Colon (tissue), 2 donors: ENCODE data around the gene GDF2.

Experiments used
- FAIRE-seq: peaks from 2 replicates; lab custom pipeline; 2012; peaks lifted over from hg19 to GRCh38; lab: Jason Lieb, UNC
- donor health status: control.
- donor health status: control.

The GDF2 gene

GRCh38 chr10:47311932-47312662, 10.2 kb upstream of the GDF2 start:
- FAIRE-seq: no peak

GRCh38 chr10:47312663-47312995, 9.6 kb upstream of the GDF2 start:
- no peak for FAIRE-seq

GRCh38 chr10:47314416-47314970, 7.8 kb upstream of the GDF2 start:
- FAIRE-seq: no peak

GRCh38 chr10:47315421-47315820, 6.8 kb upstream of the GDF2 start:
- no peak for FAIRE-seq

- no peak for FAIRE-seq
These were observed 6.1 kb upstream of the GDF2 start for GRCh38 chr10:47316131-47316530.

GRCh38 chr10:47317251-47317650, 5.0 kb upstream of the GDF2 start:
- FAIRE-seq: no peak

GRCh38 chr10:47318706-47319105, 3.5 kb upstream of the GDF2 start:
- no peak for FAIRE-seq

- no peak for FAIRE-seq
These were observed 2.5 kb upstream of the GDF2 start for GRCh38 chr10:47319784-47320183.

GRCh38 chr10:47320812-47321211, 1.4 kb upstream of the GDF2 start:
- no peak for FAIRE-seq

- no peak for FAIRE-seq
These were observed 596 bp upstream of the GDF2 start for GRCh38 chr10:47321521-47322195.

- FAIRE-seq: no peak
These were observed 833 bp downstream of the GDF2 start for GRCh38 chr10:47323087-47323486.

GRCh38 chr10:47323636-47324296, 1.5 kb downstream of the GDF2 start:
- FAIRE-seq: no peak

- FAIRE-seq: no peak
These were observed 3.3 kb downstream of the GDF2 start for GRCh38 chr10:47325303-47326291.

GRCh38 chr10:47326306-47326926, 4.2 kb downstream of the GDF2 start:
- FAIRE-seq: no peak

GRCh38 chr10:47326927-47327330, 4.7 kb downstream of the GDF2 start:
- FAIRE-seq: no peak

GRCh38 chr10:47329855-47330254, 7.6 kb downstream of the GDF2 start:
- FAIRE-seq: no peak

GRCh38 chr10:47330366-47330765, 8.1 kb downstream of the GDF2 start:
- FAIRE-seq: no peak

- no peak for FAIRE-seq
These were observed 8.6 kb downstream of the GDF2 start for GRCh38 chr10:47330804-47331203.

- no peak for FAIRE-seq
These were observed 9.2 kb downstream of the GDF2 start for GRCh38 chr10:47331491-47331890.

GRCh38 chr10:47331954-47332353, 9.7 kb downstream of the GDF2 start:
- no peak for FAIRE-seq

- no peak for FAIRE-seq
These were observed 10.1 kb downstream of the GDF2 start for GRCh38 chr10:47332371-47332770.
